Retinal pigment epithelial cell (primary cell): ENCODE measurements around the gene MRPL18.

Experiments used
- DNase-seq: peaks from one replicate; pipeline ENCODE4 v3.0.0-alpha.2; 2010; ENCODE audit warnings: low read depth
- H3K4me3 ChIP-seq: 2 replicates; pipeline ENCODE4 v1.5.1; 2011; ENCODE audit warnings: mild to moderate bottlenecking, low read length, control low read depth, moderate library complexity
- CTCF ChIP-seq: conservative IDR thresholded peaks from 2 replicates; pipeline ENCODE4 v1.5.1; 2011; ENCODE audit warnings: low read depth, low read length, control low read depth, inconsistent platforms

The MRPL18 gene

GRCh38 chr6:159833556-159833955, 43.3 kb downstream of the MRPL18 start:
- no peak for DNase-seq
- no peak for TF ChIP-seq CTCF

GRCh38 chr6:159833997-159834603, 43.8 kb downstream of the MRPL18 start:
- H3K4me3 ChIP-seq = no peak overlapping the region
- no peak for DNase-seq
- no peak for TF ChIP-seq CTCF

More at GRCh38 chr6:159833556-159833955, 43.3 kb downstream of the MRPL18 start:
- no peak overlapping the region for H3K4me3 ChIP-seq

GRCh38 chr6:159836718-159837490, 46.6 kb downstream of the MRPL18 start:
- no peak overlapping the region for H3K4me3 ChIP-seq
- DNase-seq = no peak
- TF ChIP-seq CTCF = no peak

- no peak for TF ChIP-seq CTCF
- no peak overlapping the region for H3K4me3 ChIP-seq
- no peak for DNase-seq
Measured at GRCh38 chr6:159837511-159837910, 47.2 kb downstream of the MRPL18 start.

GRCh38 chr6:159838020-159838744, 47.9 kb downstream of the MRPL18 start:
- DNase-seq = no peak
- no peak for TF ChIP-seq CTCF
- H3K4me3 ChIP-seq = no peak overlapping the region

GRCh38 chr6:159842035-159842434, 51.8 kb downstream of the MRPL18 start:
- H3K4me3 ChIP-seq = no peak overlapping the region
- peak; percentile 44 for TF ChIP-seq CTCF
- DNase-seq = no peak
